GM23248 (cell line): ENCODE results near the gene GMEB2.

Source experiments
- EZH2 ChIP-seq: fragments of 200-600 bp; sonication (generic); IDR thresholded peaks from 2 replicates; pipeline ENCODE4 v1.6.1; 2018; ENCODE audit warnings: antibody characterized with exemption, mild to moderate bottlenecking; ENCODE audit not compliant: insufficient read depth, poor library complexity, severe bottlenecking
- EZH2phosphoT487 ChIP-seq: fragments of 200-600 bp; sonication (generic); IDR thresholded peaks from 2 replicates; pipeline ENCODE4 v1.6.1; 2018; ENCODE audit warnings: antibody characterized with exemption, moderate library complexity, mild to moderate bottlenecking, low read depth; ENCODE audit not compliant: insufficient read depth

DNA sequence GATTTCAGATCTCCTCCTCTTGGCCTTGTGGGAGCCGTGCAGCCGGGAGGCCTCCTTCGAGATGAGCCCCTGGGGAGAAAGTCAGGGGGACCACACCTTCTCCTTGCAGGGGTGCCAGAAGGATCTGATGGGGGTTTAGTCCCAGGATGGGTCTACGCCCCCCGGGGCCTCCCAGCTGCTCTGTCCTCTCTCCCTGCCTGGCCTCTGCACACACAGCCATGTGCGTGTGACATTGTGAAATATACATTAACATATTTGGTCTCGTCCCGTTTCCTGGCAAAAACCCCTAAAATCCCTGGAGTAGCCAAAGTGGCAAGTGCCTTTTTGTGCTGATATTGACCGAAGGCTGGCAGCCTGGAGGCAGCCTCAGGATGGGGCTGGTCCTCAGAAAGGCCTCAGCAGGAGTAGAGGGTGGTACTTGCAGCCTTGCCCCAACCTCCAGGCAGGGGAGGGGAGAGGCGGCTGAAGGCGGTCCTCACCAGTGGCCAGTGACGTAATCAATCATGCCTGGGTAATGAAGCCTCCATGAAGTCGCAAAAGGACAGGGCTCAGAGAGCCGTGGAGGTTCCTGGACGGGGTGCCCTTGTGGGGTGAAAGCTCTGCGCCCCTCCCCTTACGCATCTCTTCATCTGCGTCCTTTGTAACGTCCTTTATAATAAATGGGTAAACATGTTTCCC is 47.7 kb downstream of the GMEB2 start:
- TF ChIP-seq EZH2 (no peak), EZH2phosphoT487 (no peak)
